Mucosa of descending colon (tissue), 3 donors: ENCODE data around the gene DNAH3. TPM values are rescaled to one million over a fixed set of nuclear protein-coding genes. Genes with fewer than 3 reads are reported as not detected.

Source experiments
- ATAC-seq: fragments of 200-7000 bp; cut with Tn5 transposase; one replicate; pipeline ENCODE4 v1.9.1; 2020; ENCODE audit warnings: mild to moderate bottlenecking, moderate library complexity
- DNase-seq, 3 donors: peaks; one replicate each; pipeline ENCODE4 v3.0.0-alpha.2; 2020
- H3K36me3 ChIP-seq: fragments of 200-600 bp; one replicate; pipeline ENCODE4 v1.8.0; 2021; ENCODE audit warnings: low read depth, mild to moderate bottlenecking
- H3K4me1 ChIP-seq: fragments of 200-600 bp; one replicate; pipeline ENCODE4 v1.8.0; 2021; ENCODE audit warnings: low read depth, mild to moderate bottlenecking
- H3K4me3 ChIP-seq: fragments of 200-600 bp; one replicate; pipeline ENCODE4 v1.8.0; 2021; ENCODE audit warnings: mild to moderate bottlenecking
- H3K9me3 ChIP-seq: fragments of 200-600 bp; one replicate; pipeline ENCODE4 v1.8.0; 2021; ENCODE audit warnings: mild to moderate bottlenecking
- CTCF ChIP-seq: fragments of 200-600 bp; IDR thresholded peaks from one replicate; pipeline ENCODE4 v1.8.0; 2022; ENCODE audit warnings: antibody characterized with exemption, mild to moderate bottlenecking
- intact Hi-C, 2 donors: fragments of 100-400 bp; cut with DNase I in 1 of 2; cut with micrococcal nuclease in 1 of 2; formaldehyde crosslinking; loops; one replicate each; pipeline versions ENCODE4 v1.11.0 to v1.11.1; 2022; cut with DNase I, micrococcal nuclease
- total RNA-seq, 3 donors: library from RNA; stranded (reverse); fragmentation: NEBNext Ultra II Directional in 2 of 3; extraction: Animal tissue kit (Norgen Biotek cat#: 25700) in 2 of 3; gene quantifications; one replicate each; pipeline versions ENCODE4 v1.2.1 to v1.2.4, GENCODE V29; 2021 to 2023
- donor health status: DM: no; HTN: no; CAD: no; lungs with moderate emphysema.
- donor health status: DM: no; HTN: no; CAD: no.
- donor health status: DM: no; HTN: yes; CAD: no.

DNAH3 gene
- total RNA-seq, 3 donors from 2014 or later = 2.2 to 6.4 (median 2.9) TPM

DNA sequence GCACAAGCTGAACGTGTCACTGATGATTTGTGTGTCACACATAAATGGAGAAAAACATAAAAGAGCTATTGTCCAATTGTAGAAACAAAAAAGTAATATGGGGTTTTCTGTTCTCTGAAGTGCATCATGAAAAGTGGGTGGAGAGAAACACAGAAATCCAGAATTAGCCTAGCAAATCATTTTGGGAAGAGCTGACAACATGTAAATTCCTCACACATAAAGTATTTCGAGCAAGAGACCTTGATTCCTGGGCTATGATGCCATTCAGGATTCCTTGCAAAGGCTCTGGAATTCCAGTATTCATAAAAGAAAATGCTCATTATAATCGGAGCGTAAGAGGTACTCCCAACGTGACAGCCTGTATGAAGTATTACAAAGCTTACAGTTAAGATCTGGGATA, 251.6 kb downstream of the DNAH3 start:
- Histone ChIP-seq H3K9me3 (no peaks in the 10 kb centered on the region), H3K4me1 (peaks cover 29% of the 10 kb centered on the region), H3K36me3 (no peaks in the 10 kb centered on the region), H3K4me3 (no peak overlapping the region)
- intact Hi-C loops = no loop called here
- TF ChIP-seq CTCF = no peak
- ATAC-seq (no peak), DNase-seq (no peak)

DNA sequence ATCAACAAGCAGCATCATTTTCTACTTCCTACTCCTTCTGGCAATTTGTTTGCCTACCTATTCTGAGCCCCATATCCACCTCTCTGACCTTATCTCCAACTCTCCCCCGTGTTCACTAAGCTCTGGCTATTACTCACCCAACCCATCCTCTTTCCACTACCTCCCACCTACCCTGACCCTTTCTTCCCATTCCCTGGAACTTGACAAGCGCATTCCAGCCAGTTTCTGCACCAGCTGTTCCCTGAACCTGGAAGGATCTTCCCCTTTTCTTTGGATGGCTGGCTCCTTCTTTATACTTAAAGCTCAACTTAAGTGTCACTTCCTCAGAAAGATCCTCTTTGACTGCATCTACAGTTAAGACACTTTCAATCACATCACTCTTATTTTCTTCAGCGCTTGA, 252.7 kb downstream of the DNAH3 start:
- no peak for ATAC-seq
- intact Hi-C loops = no loop called here
- no peak overlapping the region for H3K4me3 ChIP-seq
- H3K4me1 ChIP-seq = peaks cover 26% of the 10 kb centered on the region
- no peak for DNase-seq
- H3K36me3 ChIP-seq = no peaks in the 10 kb centered on the region
- TF ChIP-seq CTCF = no peak
- no peaks in the 10 kb centered on the region for H3K9me3 ChIP-seq

GRCh38 chr16:20897253-20897897, 253.3 kb downstream of the DNAH3 start:
- TF ChIP-seq CTCF = no peak
- intact Hi-C loops = no loop called here
- no peaks in the 10 kb centered on the region for H3K9me3 ChIP-seq
- peaks cover 20% of the 10 kb centered on the region for H3K4me1 ChIP-seq
- ATAC-seq = no peak
- DNase-seq = no peak
- no peak overlapping the region for H3K4me3 ChIP-seq
- no peaks in the 10 kb centered on the region for H3K36me3 ChIP-seq

DNA sequence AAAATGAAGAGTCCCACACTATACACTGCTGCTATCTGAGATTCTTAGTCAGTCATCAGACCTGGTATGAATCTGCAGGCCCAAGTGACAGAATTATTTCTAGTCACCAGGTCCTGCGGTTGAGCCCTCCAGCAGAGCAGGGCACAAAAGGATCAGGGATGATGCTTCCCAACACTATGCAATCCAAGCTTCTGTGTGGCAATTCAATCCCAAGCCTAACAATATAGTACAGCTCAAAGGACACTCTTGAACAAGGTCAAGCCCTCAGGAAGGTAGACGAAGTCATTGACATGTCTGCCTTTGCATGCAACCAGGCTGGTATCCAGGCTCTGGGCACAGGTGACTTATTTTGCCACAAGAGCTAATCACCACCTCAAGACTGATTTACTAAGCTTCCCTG, 256.3 kb downstream of the DNAH3 start:
- intact Hi-C loops = no loop called here
- Histone ChIP-seq H3K36me3 (no peaks in the 10 kb centered on the region), H3K4me3 (no peak overlapping the region), H3K4me1 (peaks cover 17% of the 10 kb centered on the region), H3K9me3 (no peaks in the 10 kb centered on the region)
- DNase-seq (no peak), ATAC-seq (no peak)
- no peak for TF ChIP-seq CTCF

- ATAC-seq = peak; percentile 63
These were observed 260.9 kb downstream of the DNAH3 start for GRCh38 chr16:20889625-20890275.

More at GRCh38 chr16:20889625-20890275, 260.9 kb downstream of the DNAH3 start:
- no peak for DNase-seq
- Histone ChIP-seq H3K36me3 (no peaks in the 10 kb centered on the region), H3K4me3 (no peak overlapping the region), H3K4me1 (peaks cover 17% of the 10 kb centered on the region), H3K9me3 (no peaks in the 10 kb centered on the region)
- no peak for TF ChIP-seq CTCF
- intact Hi-C loops = no loop called here
